GM18520 (cell line): ENCODE data around the gene RAP2C.
"Not testable (repeated sequence)": the region's sequence is repeated elsewhere in the genome, so short reads cannot be mapped to it uniquely, and the experiment has no call there.

ENCODE experiments used
- ATAC-seq: cut with Tn5 transposase; IDR thresholded peaks from one replicate; pipeline ENCODE4 v1.9.1; 2021; ENCODE audit not compliant: unreplicated experiment

Gene RAP2C

GRCh38 chrX:132200976-132201375 is 18.3 kb downstream of the RAP2C start:
- no peak for ATAC-seq

- no peak for ATAC-seq
Measured at GRCh38 chrX:132199941-132200340, 19.3 kb downstream of the RAP2C start.

- ATAC-seq: no peak
Measured at GRCh38 chrX:132193872-132194574, 25.2 kb downstream of the RAP2C start.

DNA sequence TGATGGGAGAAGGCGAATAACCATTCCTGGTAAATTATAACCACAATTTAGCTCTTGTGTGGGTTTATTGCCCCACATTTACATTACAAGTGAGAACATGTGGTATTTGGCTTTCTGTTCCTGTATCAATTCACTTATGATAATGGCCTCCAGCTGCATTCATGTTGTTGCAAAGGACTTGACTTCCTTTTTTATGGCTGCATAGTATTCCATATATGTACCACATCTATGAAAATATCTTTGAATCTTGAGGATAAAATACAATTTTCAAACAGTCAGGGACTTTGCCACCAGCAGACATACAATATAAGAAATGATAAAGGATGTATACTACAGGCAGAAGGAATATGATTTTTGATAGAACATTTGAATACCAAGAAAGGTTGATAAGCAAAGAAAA is 27.3 kb downstream of the RAP2C start:
- ATAC-seq: no peak

DNA sequence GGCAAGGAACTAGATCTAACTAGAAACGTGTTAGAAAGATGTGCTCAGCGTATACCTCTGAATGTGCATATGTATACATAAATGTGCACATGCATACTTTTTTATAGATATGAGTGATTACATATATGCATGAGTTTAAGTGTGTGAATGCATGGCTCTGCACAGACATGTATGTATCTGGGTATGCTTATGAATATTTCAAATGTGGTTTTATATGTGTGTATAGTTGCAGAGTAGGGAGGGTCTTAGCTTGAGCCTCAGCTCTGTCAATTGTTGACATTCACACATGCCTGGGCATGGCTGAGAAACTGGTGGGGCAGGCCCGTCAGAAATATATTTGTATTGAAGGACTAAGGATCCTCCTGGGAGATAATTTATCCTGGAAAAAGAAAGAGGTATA is 31.1 kb downstream of the RAP2C start:
- no peak for ATAC-seq

DNA sequence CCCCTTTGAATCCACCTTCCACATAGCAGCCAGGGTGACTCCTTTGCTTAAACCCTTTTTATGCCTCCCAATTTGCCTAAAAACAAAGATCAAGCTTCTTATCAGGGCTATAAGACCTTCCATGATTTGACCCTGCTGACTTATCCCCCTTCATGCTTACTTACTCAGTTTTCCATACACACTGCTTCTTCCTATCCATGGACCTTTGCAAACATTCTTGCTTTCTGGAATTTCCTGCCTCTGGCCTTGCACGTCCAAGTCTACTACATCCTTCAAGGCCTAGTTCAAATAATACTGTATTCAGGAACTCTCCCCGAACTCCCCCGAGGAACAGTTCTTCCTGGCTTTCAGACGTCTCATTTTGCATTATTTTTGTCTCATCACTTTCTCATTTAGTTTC is 31.8 kb downstream of the RAP2C start:
- ATAC-seq: no peak

DNA sequence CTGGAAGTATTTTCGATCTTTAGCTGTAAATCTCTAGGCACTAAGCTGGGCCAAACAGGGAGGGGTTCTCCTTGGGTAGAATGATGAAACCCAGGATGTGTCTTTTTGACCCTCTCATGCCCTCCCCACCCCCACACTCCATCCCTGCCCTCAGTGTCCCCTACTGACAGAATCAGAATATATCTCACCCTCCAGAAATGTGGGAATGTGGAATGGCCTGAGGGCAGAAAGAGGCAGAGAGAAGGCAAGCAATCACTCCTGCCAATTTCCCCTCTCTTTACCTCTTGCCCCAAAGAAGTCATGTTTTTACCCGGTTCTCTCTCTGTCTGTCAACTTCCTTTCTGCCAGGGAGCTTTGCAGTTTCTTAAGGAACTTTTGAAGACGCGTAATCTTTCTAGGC is 34.4 kb downstream of the RAP2C start:
- no peak for ATAC-seq

DNA sequence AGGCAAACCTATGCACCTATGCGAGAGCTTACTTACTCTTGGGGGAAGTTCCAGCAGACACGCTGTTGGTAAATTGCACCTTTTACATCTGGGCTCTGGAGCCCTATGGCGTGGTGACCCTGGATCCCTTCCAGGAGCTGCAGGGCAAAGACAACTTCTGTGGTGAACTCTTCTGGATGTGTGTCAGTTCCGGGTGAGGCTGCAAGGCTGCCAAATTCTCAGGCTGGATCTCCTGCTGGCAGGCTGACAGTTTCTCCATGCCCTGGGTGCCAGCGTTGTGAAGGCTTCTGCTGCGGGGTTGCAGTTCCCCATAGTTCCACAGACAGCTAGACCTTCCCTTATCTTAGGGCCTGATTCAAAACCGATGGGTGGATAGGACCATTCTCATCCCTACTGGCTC is 37.9 kb downstream of the RAP2C start:
- no peak for ATAC-seq

- ATAC-seq: no peak
Measured at GRCh38 chrX:132180929-132181328, 38.3 kb downstream of the RAP2C start.

DNA sequence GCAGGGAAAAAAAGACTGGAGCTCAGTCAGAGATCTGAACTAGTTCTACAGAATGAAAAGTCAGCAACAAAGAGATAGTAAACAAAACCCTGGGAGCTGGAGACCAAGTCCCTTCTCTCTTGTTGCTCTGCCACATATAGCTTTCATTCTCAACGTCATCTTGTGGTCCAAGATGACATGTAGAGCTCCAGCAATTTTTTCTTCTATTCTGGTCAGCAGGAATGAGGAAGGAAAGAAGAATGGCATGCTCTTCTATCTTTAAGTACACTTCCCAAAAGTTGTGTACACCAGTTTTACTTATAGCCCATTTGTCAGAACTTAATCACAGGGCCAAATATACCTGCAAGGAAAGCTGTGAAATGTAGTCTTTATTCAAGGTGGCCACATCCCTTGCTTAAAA is 45.6 kb downstream of the RAP2C start:
- no peak for ATAC-seq

- ATAC-seq: no peak
Measured at GRCh38 chrX:132171881-132172280, 47.4 kb downstream of the RAP2C start.

- no peak for ATAC-seq
Measured at GRCh38 chrX:132171478-132171877, 47.8 kb downstream of the RAP2C start.

GRCh38 chrX:132169554-132169953 is 49.7 kb downstream of the RAP2C start:
- ATAC-seq: no peak

DNA sequence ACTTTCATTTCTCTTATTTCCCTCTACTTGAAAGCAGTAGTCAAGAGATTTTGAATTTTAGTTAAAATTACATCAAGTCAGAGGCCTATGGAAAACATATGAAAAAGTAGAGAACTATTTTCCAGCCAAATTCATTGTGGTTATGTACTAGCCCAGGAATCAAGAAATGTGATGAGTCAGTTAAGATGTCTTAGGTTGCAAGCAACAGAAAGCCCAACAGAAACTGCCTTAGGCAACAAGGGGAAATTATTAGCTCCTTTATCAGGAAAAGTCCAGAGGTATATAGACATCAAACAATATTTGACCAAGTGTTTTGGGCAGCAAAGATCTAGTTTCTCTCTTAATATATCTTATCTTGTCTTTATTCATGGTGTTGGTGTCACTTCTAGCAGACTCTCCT is 53.6 kb downstream of the RAP2C start:
- no peak for ATAC-seq

- ATAC-seq: no peak
Measured at GRCh38 chrX:132165005-132165404, 54.2 kb downstream of the RAP2C start.

DNA sequence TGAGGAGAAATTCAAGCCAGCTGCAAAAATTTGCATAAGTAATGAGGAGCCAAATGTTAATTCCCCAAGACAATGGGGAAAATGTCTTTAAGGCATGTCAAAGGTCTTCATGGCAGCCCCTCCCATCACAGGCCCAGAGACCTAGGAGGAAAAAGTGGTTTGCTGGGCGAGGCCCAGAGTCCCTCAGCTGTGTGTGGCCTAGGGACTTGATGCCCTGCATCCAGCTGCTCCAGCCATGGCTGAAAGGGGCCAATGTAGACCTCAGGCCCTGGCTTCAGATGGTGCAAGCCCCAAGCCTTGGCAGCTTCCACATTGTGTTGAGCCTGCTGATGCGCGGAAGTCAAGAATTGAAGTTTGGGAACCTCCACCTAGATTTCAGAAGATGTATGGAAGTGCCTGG is 56.2 kb downstream of the RAP2C start:
- ATAC-seq: not testable (repeated sequence)

DNA sequence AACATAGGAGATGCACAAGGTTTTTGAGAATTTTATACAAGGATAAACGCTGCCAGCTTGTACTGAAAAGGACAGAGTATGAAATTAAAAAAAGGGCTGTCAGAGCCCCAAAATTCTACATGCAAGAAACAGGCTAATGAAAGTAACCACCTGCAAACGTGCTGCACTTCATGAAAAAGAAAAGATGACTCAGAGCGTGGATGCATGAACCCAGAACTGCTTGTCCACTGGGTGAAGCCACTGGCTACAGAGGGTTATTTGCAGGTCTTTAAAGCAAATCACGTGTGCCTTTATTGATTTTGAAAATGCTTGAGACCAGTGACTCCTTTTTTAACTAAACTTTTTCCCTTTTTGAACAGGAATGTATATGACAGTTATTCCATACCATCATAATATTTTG is 66.1 kb downstream of the RAP2C start:
- ATAC-seq: no peak
